OCI-LY1 (cell line): Measurements from ENCODE around the gene RPRML.

Source experiments
- H2AFZ ChIP-seq: fragments of 200-600 bp; sonication (generic), shearing (Covaris generic); 2 replicates; pipeline ENCODE4 v1.6.0; 2014; ENCODE audit warnings: antibody characterized with exemption, mild to moderate bottlenecking, low read length
- H3F3A ChIP-seq: fragments of 200-600 bp; sonication (generic), shearing (Covaris generic); 2 replicates; pipeline ENCODE4 v1.6.0; 2014; ENCODE audit warnings: mild to moderate bottlenecking, antibody characterized with exemption, low read length, moderate library complexity; ENCODE audit not compliant: insufficient read depth
- H3K27ac ChIP-seq: fragments of 200-600 bp; sonication (generic); 2 replicates; pipeline ENCODE4 v1.5.1; 2014; ENCODE audit warnings: low read length, mixed run types, mild to moderate bottlenecking, low read depth; ENCODE audit not compliant: poor library complexity, severe bottlenecking
- H3K27me3 ChIP-seq: fragments of 200-600 bp; sonication (generic); 2 replicates; pipeline ENCODE4 v1.6.0; 2014; ENCODE audit warnings: antibody characterized with exemption, mild to moderate bottlenecking, low read length, moderate library complexity; ENCODE audit not compliant: insufficient read depth
- H3K36me3 ChIP-seq: fragments of 200-600 bp; sonication (generic); 2 replicates; pipeline ENCODE4 v1.6.1; 2014; ENCODE audit warnings: mild to moderate bottlenecking, antibody characterized with exemption, low read length, moderate library complexity, mixed read lengths; ENCODE audit not compliant: insufficient read depth
- H3K4me1 ChIP-seq: fragments of 200-600 bp; sonication (generic); 2 replicates; pipeline ENCODE4 v1.5.1; 2014; ENCODE audit warnings: mild to moderate bottlenecking, low read length, moderate library complexity; ENCODE audit not compliant: insufficient read depth, severe bottlenecking
- H3K4me2 ChIP-seq: fragments of 200-600 bp; sonication (generic), shearing (Covaris generic); 2 replicates; pipeline ENCODE4 v1.6.1; 2014; ENCODE audit warnings: low read length
- H3K4me3 ChIP-seq: fragments of 200-600 bp; sonication (generic); 2 replicates; pipeline ENCODE4 v1.5.1; 2014; ENCODE audit warnings: low read length, low read depth, mild to moderate bottlenecking, mixed read lengths; ENCODE audit not compliant: poor library complexity, severe bottlenecking
- H3K79me2 ChIP-seq: fragments of 200-600 bp; shearing (Covaris generic); 2 replicates; pipeline ENCODE4 v1.6.1; 2016; ENCODE audit warnings: mixed run types, low read length, mixed read lengths; ENCODE audit not compliant: insufficient read depth
- H3K9ac ChIP-seq: fragments of 200-600 bp; sonication (generic), shearing (Covaris generic); 2 replicates; pipeline ENCODE4 v1.6.1; 2014; ENCODE audit warnings: mild to moderate bottlenecking, low read length, mixed read lengths
- H3K9me2 ChIP-seq: fragments of 200-600 bp; sonication (generic), shearing (Covaris generic); 2 replicates; pipeline ENCODE4 v1.6.1; 2014; ENCODE audit warnings: low read depth, mild to moderate bottlenecking, low read length, mixed read lengths
- H3K9me3 ChIP-seq: fragments of 200-600 bp; shearing (Covaris generic); 2 replicates; pipeline ENCODE4 v1.6.1; 2014; ENCODE audit warnings: low read length, mixed read lengths
- H4K20me1 ChIP-seq: fragments of 200-600 bp; sonication (generic), shearing (Covaris generic); 2 replicates; pipeline ENCODE4 v1.6.0; 2016; ENCODE audit warnings: mild to moderate bottlenecking, low read length; ENCODE audit not compliant: insufficient read depth
- EZH2 ChIP-seq: fragments of 200-600 bp; sonication (generic), shearing (Covaris generic); IDR thresholded peaks from 2 replicates; pipeline ENCODE4 v1.8.0; 2017; ENCODE audit warnings: borderline replicate concordance, mixed run types, mild to moderate bottlenecking, antibody characterized with exemption, low read length, moderate library complexity, mixed read lengths
- TF ChIP-seq, protein P1 (sequence below): fragments of 200-600 bp; sonication (generic), shearing (Covaris generic); IDR thresholded peaks from 2 replicates; pipeline ENCODE4 v1.5.1; 2017; ENCODE audit warnings: mild to moderate bottlenecking, antibody characterized with exemption, low read length, moderate library complexity, mixed read lengths

RPRML gene

GRCh38 chr17:46947216-46947615 lies 31.8 kb downstream of the RPRML start:
- Histone ChIP-seq H3K9me3 (no peaks in the 10 kb centered on the region), H3K79me2 (no peaks in the 10 kb centered on the region), H3K4me2 (no peak overlapping the region), H3K9me2 (no peaks in the 10 kb centered on the region), H3K9ac (no peak overlapping the region), H2AFZ (no peak overlapping the region), H3K27me3 (no peaks in the 10 kb centered on the region), H3K4me1 (no peaks in the 10 kb centered on the region), H4K20me1 (no peaks in the 10 kb centered on the region), H3K36me3 (no peaks in the 10 kb centered on the region), H3K27ac (no peak overlapping the region), H3K4me3 (no peak overlapping the region), H3F3A (no peaks in the 10 kb centered on the region)
- no peak for TF ChIP-seq EZH2
- TF ChIP-seq, protein P1, sequence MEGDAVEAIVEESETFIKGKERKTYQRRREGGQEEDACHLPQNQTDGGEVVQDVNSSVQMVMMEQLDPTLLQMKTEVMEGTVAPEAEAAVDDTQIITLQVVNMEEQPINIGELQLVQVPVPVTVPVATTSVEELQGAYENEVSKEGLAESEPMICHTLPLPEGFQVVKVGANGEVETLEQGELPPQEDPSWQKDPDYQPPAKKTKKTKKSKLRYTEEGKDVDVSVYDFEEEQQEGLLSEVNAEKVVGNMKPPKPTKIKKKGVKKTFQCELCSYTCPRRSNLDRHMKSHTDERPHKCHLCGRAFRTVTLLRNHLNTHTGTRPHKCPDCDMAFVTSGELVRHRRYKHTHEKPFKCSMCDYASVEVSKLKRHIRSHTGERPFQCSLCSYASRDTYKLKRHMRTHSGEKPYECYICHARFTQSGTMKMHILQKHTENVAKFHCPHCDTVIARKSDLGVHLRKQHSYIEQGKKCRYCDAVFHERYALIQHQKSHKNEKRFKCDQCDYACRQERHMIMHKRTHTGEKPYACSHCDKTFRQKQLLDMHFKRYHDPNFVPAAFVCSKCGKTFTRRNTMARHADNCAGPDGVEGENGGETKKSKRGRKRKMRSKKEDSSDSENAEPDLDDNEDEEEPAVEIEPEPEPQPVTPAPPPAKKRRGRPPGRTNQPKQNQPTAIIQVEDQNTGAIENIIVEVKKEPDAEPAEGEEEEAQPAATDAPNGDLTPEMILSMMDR: no peak

DNA sequence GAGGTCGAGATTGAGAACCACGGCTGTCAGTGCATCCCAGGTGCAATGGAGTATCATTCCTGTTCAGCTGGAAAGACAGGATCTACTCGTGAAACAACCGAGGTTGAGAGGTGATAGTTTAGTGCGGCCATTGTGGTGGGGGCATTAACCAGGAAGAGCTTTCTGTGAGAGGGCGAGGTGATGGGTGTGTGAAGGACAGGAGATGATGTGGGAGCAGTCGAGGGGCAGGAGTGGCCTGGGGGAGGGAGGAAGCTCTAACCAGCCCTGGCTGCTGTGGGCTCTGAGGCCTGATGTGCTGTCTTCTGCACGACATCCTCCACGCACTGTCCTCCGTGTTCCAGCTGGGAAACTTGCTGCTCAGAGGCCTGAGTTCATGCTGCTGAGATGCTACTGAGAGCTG lies 34.1 kb downstream of the RPRML start:
- Histone ChIP-seq H3K9me3 (no peaks in the 10 kb centered on the region), H3F3A (no peaks in the 10 kb centered on the region), H3K27ac (no peak overlapping the region), H3K4me1 (no peaks in the 10 kb centered on the region), H2AFZ (no peak overlapping the region), H3K4me2 (no peak overlapping the region), H3K4me3 (no peak overlapping the region), H3K9me2 (no peaks in the 10 kb centered on the region), H3K9ac (no peak overlapping the region), H3K27me3 (no peaks in the 10 kb centered on the region), H3K36me3 (peaks cover 5% of the 10 kb centered on the region; the same call in 1 of the 2 replicates), H3K79me2 (no peaks in the 10 kb centered on the region), H4K20me1 (no peaks in the 10 kb centered on the region)
- TF ChIP-seq, protein P1: no peak
- TF ChIP-seq EZH2: no peak

GRCh38 chr17:46943501-46944393 lies 35.3 kb downstream of the RPRML start:
- Histone ChIP-seq H3K4me2 (no peak overlapping the region), H3K27ac (no peak overlapping the region), H2AFZ (no peak overlapping the region), H3K27me3 (no peaks in the 10 kb centered on the region), H3K9ac (no peak overlapping the region), H3K36me3 (peaks cover 17% of the 10 kb centered on the region), H3K79me2 (no peaks in the 10 kb centered on the region), H3K4me3 (no peak overlapping the region), H3K9me3 (no peaks in the 10 kb centered on the region), H3K4me1 (no peaks in the 10 kb centered on the region), H3F3A (no peaks in the 10 kb centered on the region), H3K9me2 (no peaks in the 10 kb centered on the region), H4K20me1 (no peaks in the 10 kb centered on the region)
- no peak for TF ChIP-seq EZH2
- TF ChIP-seq, protein P1: no peak
